Inflammatory macrophage (primary cell): ENCODE measurements around the gene WIPI1.

Source experiments
- DNase-seq, 2 donors: peaks; one replicate each; pipeline ENCODE4 v3.0.0-alpha.2; 2020 to 2022

Gene WIPI1

GRCh38 chr17:68460715-68461114, 3.4 kb upstream of the WIPI1 start:
- DNase-seq: no peak

DNA sequence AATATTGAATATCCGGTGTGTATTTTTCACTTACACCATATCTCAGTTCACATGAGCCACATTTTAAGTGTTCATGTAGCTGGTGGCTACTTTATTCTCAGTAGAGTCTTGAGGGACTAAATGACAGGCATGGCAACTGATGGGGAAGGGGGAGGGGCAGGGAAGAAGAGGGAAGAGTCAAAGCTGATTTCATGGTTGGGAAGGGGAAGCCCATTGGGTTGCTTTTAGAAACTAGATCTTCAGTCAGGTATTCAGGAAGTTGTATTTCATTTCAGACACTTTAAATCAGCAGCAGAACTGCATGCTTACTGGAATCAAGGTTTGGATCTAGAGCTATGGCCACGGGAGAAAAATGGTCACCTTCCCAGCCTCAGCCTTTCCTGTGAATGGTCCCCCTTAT, 2.9 kb upstream of the WIPI1 start:
- DNase-seq: no peak

- no peak for DNase-seq
Measured at GRCh38 chr17:68459037-68459639, 1.8 kb upstream of the WIPI1 start.

DNA sequence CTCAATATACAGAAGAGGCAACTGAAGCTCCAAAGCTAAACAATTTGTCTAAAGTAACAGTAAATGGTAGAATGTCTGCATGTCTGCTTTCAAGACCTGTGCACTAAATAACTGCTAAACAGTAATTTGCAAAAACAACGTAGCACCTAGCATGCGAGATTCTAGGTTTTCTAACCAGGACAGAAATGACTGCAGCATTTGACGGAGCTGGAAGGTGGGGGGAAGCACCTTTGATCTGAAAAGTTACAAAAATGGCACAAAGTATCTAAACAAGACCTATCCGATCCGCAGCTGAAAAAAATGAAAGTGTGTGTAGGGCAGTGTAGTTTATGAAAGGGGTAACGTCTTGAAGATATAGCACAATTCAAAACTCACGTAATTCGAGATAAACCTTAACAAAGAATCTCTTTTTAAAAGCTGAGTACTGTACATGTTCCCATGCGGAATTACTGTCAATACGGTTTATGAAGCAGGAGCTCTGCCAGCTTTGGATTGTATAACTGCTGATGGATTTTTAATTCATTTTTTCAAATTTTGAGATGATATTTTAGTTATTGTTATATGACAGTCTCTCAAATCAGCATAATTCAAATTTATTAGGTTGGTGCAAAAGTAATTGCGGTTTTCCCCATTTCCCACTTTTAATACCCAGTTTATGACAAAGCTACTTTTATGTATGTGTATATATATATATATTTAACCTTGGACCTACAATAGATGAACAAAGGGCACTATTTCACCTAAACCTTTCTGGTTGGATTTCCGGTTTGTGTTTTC, 1.2 kb upstream of the WIPI1 start:
- DNase-seq: no peak

DNA sequence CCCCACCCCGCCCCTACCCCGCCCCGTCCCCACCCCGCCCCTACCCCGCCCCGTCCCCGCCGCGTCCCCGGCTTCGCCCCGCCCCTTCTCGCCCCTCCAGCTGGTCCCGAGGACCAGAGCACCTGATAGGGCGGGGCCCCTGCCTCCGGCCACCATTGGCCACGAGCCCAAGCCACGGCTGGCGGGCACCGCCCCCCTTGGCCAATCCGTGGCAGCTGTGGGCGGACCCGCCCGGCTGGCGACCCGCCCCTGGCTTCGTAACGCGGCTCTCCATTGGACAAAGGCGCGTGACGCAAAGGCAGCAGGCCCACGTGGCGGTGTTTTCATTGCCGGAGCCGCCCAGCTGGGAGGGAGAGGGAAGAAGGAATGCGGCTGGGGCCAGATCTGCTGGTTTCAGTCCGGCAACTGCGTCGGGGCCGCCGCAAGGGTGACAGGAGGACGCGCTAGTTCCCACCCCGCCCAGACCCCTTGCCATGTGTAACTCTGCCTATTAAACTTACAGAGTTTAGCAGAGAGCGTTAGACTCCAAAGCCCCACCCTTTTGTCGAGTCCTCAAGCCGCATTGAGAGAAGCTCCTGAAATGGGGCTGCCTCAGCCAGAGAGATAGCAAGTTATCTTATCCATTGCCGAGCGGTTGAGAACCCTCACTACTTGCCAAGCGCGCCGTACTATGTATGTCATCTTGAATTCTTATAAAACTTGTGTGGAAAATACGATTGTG, 403 bp upstream of the WIPI1 start:
- DNase-seq: peak; percentile 99 to 100

DNA sequence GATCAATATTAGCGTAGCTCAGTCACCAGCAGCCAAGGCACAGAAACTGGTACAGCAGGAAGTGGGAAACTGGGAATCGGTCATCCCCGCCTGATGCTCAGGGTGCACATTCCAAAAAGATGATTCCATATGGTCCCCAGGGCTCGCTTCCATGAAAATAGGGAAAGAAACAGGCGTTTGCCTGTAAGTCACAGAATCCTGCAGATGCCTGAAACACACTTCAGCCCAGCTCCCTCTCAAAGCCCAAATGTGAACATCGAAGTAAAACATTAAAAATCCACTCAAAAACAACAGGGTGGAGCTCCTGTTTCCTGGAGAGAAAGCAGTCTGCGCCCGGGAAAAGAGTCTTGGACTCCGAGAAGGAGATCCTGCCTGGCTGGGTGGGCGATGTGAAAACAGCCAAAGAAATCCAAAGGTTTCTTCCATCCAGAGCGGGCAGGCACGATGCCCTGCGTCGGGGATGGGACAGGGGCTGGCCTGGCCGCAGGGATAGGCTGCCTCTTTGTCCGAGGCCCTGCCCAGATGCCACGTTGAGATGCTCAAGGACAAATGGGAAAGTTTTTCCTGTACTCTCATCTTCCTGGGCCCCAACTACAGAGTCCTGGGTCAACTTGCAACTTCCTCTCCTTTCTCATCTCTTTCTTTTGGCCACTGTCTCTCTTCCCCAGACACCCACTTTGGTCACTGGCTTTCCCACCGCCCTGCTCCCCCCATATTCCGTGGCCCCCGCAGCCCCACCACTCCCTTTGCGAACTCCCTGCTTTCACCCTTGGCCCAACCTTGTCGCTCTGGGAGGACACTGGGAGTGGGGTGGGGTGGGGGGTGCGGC, 743 bp downstream of the WIPI1 start:
- DNase-seq: peak; percentile 59 to 67

- DNase-seq: peak; percentile 86 to 97
Measured at GRCh38 chr17:68455901-68456338, 1.4 kb downstream of the WIPI1 start.

DNA sequence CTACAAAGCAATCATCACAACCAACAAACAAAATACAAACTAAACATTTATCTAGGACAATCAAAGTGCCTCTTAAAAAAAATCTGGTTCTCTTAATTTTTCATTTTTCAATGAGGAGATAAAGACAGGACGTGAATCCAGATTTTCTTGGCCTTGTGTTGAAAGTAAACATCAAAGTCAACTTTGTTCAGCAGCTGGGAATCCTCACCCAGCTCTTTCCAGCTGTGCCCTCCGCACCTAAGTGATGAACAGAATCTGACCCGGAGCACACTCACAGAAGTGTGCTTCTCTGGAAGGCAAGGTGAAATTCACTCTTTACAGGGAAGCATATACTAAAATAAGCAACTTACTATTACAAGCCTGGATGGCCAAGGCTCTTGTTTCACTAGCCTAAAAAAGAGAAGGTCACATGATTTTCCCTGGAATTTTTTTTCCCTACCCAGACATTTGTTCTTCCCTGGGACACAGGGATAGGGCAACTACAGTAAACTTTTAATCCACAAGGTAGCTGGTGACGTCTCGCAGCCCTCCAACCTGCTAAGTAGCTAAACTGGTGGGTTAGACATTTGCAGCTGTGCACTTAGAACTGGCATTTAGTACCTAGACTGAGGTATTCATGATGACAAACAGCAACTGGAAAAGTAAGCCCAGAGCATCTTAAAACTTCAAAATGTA, 3.2 kb downstream of the WIPI1 start:
- DNase-seq: no peak

DNA sequence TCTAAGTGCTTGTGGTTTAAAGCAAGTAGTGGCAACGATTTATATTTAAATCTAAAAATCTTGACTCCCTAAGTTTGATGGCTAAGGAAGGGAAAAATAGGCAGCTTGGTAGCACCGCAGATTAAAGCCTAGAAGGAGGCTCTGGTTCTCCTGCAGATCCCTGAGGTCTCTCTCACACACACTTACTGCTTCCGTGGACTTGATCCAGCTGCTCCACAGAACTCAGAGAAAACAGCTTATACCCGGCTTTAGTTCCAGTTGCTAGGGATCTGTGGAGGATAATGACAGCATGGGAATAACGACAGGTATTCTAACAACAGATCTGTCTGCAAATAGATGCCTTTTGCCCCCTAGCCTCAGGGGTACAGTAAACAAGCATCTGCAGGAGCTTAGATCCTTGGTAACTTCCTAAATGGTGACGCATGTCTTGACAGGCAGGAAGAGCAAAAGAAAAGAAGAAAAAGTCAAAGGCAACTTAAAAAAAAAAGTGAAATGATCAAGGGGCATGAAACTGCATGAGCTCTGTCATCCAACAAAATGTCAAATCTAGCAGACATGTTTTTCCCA, 4.5 kb downstream of the WIPI1 start:
- DNase-seq: no peak

DNA sequence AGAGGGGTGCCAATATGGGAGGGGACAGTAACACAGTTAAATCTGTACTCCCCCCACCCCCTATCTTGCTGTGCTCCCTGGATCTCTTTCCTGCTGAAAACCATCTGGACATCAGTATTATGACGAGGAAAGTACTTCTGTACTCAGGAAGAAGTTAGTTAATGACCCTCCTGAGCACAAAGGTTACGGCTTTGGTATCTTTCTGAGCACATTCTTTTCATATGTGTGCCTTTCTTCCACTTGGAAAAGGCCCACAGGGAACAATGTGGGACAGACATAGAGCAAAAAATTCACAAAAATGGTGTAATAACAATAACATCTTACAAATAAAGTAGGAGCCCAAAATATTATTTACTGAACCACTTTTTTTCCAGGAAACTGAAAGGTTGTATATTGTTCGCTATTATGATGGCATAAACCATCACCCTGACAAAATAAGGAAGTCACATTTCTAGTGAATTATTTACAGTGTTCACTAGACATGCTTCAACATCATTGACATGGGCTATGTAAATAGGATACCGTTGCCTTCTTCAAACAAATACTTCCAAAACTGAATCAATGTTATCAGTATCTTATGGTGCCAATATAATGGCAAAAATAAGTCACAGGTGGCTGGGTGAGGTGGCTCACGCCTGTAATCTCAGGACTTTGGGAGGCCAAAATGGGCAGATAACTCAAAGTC, 5.5 kb downstream of the WIPI1 start:
- DNase-seq: no peak

GRCh38 chr17:68450801-68451200, 6.5 kb downstream of the WIPI1 start:
- no peak for DNase-seq

- DNase-seq: no peak
Measured at GRCh38 chr17:68450391-68450790, 6.9 kb downstream of the WIPI1 start.

- no peak for DNase-seq
Measured at GRCh38 chr17:68449021-68449739, 8.1 kb downstream of the WIPI1 start.

GRCh38 chr17:68446626-68447041, 10.7 kb downstream of the WIPI1 start:
- no peak for DNase-seq

GRCh38 chr17:68445671-68446070, 11.6 kb downstream of the WIPI1 start:
- no peak for DNase-seq

DNA sequence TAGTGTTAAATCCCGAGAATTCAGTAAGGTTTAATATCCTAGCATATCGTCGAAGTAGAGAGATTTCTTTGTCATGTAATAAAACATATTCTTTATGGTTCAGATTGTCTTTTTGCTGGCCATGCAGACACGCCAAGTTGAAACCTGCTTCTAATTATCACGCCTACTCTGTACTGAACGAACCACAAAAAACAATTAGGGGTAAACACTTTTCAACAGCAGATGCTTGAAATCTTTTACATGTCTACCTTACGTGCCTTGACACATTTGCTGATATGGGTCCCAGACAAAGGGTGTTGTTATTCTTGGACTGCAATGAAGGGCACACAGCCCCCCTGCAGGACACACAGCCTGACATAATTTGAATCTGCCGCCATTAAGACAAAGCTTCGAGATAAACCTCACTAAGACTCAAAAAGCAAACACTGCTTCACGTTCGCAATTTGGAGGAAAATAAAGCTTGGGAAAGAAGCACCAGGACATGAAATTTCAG, 13.3 kb downstream of the WIPI1 start:
- DNase-seq: no peak

DNA sequence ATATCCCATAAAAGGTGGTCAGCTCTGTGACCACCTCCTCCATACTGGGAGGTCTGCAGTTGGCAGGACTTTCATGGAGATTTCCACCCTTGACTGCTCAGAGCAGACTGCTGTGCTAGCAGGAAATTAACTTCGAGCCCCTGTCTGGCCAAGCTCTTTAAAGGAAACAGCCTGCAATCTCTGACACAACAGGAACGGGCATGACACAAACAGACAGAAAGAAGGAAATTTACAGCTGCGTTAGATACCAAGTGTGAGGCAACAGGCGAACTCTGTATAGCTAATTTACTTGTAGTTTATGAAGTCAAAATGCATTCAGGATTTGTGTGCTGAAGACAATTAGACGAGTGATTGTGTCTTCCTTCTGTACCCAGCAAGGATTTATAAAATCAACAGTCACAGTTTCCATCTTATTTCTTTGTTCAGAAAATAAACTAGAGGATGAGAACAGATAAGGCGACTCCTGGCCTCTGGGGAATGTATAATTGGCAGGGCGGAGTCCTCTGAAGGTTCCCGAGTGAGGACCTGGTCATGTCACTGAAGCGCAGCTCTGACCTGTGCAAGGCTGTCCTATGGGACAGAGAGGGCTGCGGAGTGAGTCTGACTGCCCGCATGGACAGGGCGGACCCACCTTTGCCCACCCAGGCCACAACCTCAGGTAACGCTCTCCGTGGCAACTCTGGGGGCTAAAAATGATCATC, 16.1 kb downstream of the WIPI1 start:
- peak; percentile 43 to 69 for DNase-seq

- no peak for DNase-seq
Measured at GRCh38 chr17:68440526-68440925, 16.8 kb downstream of the WIPI1 start.

GRCh38 chr17:68439656-68440290, 17.5 kb downstream of the WIPI1 start:
- DNase-seq: no peak
